B cell (primary cell): Measurements from ENCODE around the gene TMEM109. TPM values are rescaled to one million over a fixed set of nuclear protein-coding genes. Genes with fewer than 3 reads are reported as not detected.

Experiments
- ATAC-seq: fragments of 200-7000 bp; cut with Tn5 transposase; one replicate; pipeline ENCODE4 v1.10.0; 2021; ENCODE audit warnings: low read depth, mild to moderate bottlenecking, moderate number of reproducible peaks, moderate library complexity
- CTCF ChIA-PET: fragments of 350-600 bp; sonication (Branson Sonifier 250); formaldehyde crosslinking; loops from one replicate; lab custom pipeline; 2021; ENCODE audit warnings: antibody characterized with exemption, inconsistent platforms; lab: Charles Lee
- POLR2A ChIA-PET: fragments of 350-600 bp; sonication (Branson Sonifier 250); formaldehyde crosslinking; loops from one replicate; lab custom pipeline; 2021; ENCODE audit warnings: antibody characterized with exemption; lab: Charles Lee
- DNase-seq: peaks from one replicate; pipeline ENCODE4 v3.0.0; 2013
- H2AFZ ChIP-seq: 2 replicates; pipeline ENCODE4 v1.6.1; 2012; ENCODE audit warnings: mild to moderate bottlenecking, low read depth, low read length; ENCODE audit not compliant: insufficient read depth, poor library complexity, severe bottlenecking
- H3K27ac ChIP-seq, 2 donors: 1 replicate in 1 of 2; 2 replicates in 1 of 2; pipeline ENCODE4 v1.5.1; 2012 to 2013; ENCODE audit warnings: low read length in 2 of 2, mild to moderate bottlenecking in 2 of 2, moderate library complexity in 1 of 2
- H3K27me3 ChIP-seq, 4 experiments: fragments of 200-600 bp in 1 of 4; sonication (generic) in 1 of 4; replicated peaks in 1 of 4; 1 replicate in 2 of 4; 2 replicates in 2 of 4; pipeline versions ENCODE4 v1.6.1 to v1.7.0; 2013 to 2016; ENCODE audit warnings: low read length in 3 of 4, mild to moderate bottlenecking in 2 of 4, mixed read lengths in 1 of 4, moderate library complexity in 1 of 4; ENCODE audit not compliant: insufficient read depth in 4 of 4, control insufficient read depth in 3 of 4; ENCODE audit errors: control extremely low read depth in 1 of 4
- H3K36me3 ChIP-seq, 2 experiments: replicated peaks in 1 of 2; 1 replicate in 1 of 2; 2 replicates in 1 of 2; pipeline versions ENCODE4 v1.6.1 to v1.7.1; 2013; ENCODE audit warnings: low read length in 1 of 2; ENCODE audit not compliant: insufficient read depth in 2 of 2, control insufficient read depth in 1 of 2; ENCODE audit errors: control extremely low read depth in 1 of 2, extremely low read depth in 1 of 2
- H3K4me1 ChIP-seq, 2 donors: fragments of 200-600 bp in 1 of 2; sonication (generic) in 1 of 2; 1 replicate in 1 of 2; 2 replicates in 1 of 2; pipeline versions ENCODE4 v1.5.1 to v1.6.1; 2013 to 2017; ENCODE audit warnings: low read length in 2 of 2; ENCODE audit not compliant: control insufficient read depth in 2 of 2, insufficient read depth in 2 of 2
- H3K4me2 ChIP-seq: replicated peaks from 2 replicates; pipeline ENCODE3; 2012; ENCODE audit warnings: mild to moderate bottlenecking, low read depth, low read length; ENCODE audit not compliant: poor library complexity, severe bottlenecking
- H3K4me3 ChIP-seq, 5 experiments: fragments of 200-600 bp in 1 of 5; sonication (generic) in 1 of 5; 1 replicate in 3 of 5; 2 replicates in 2 of 5; pipeline versions ENCODE4 v1.5.1 to v1.7.0; 2011 to 2016; ENCODE audit warnings: low read length in 4 of 5, mild to moderate bottlenecking in 4 of 5, low read depth in 2 of 5, control low read depth in 1 of 5, moderate library complexity in 1 of 5; ENCODE audit not compliant: insufficient read depth in 1 of 5; ENCODE audit errors: control extremely low read depth in 1 of 5, extremely low read depth in 1 of 5
- H3K79me2 ChIP-seq: fragments of 200-600 bp; sonication (generic); one replicate; pipeline ENCODE4 v1.6.0; 2016; ENCODE audit warnings: low read length; ENCODE audit not compliant: control insufficient read depth, insufficient read depth
- H3K9ac ChIP-seq: fragments of 200-600 bp; sonication (generic); 2 replicates; pipeline ENCODE4 v1.6.1; 2017; ENCODE audit warnings: mild to moderate bottlenecking, low read length, moderate library complexity
- H3K9me3 ChIP-seq, 3 donors: one replicate each; pipeline versions ENCODE4 v1.6.1 to v1.7.1; 2013; ENCODE audit warnings: low read length in 2 of 3; ENCODE audit not compliant: control insufficient read depth in 2 of 3, insufficient read depth in 1 of 3; ENCODE audit errors: control extremely low read depth in 1 of 3
- H4K20me1 ChIP-seq: 2 replicates; pipeline ENCODE4 v1.6.0; 2012; ENCODE audit warnings: mild to moderate bottlenecking, low read length; ENCODE audit not compliant: insufficient read depth, control insufficient read depth, poor library complexity, severe bottlenecking
- H3K27ac Mint-ChIP-seq: one replicate; pipeline ENCODE4 v1.8.0; 2021; ENCODE audit warnings: mixed read lengths
- H3K27me3 Mint-ChIP-seq: one replicate; pipeline ENCODE4 v1.8.0; 2021; ENCODE audit warnings: mixed read lengths
- H3K4me1 Mint-ChIP-seq: one replicate; pipeline ENCODE4 v1.8.0; 2021; ENCODE audit warnings: mixed read lengths
- H3K4me3 Mint-ChIP-seq: one replicate; pipeline ENCODE4 v1.8.0; 2021; ENCODE audit warnings: mixed read lengths
- H3K9me3 Mint-ChIP-seq: one replicate; pipeline ENCODE4 v1.8.0; 2022; ENCODE audit warnings: mixed read lengths; ENCODE audit not compliant: insufficient read depth
- EZH2 ChIP-seq: IDR thresholded peaks from 2 replicates; pipeline ENCODE4 v1.6.1; 2012; ENCODE audit warnings: borderline replicate concordance, low read depth, mild to moderate bottlenecking, moderate library complexity, low read length; ENCODE audit not compliant: insufficient read depth, poor library complexity, severe bottlenecking
- whole genome bisulfite sequencing: methylation state at CpG from one replicate; pipeline ENCODE4 v1.1.5; 2013; ENCODE audit warnings: missing lambda C conversion rate; ENCODE audit not compliant: insufficient coverage; 5-methylcytosine and 5-hydroxymethylcytosine counted together
- intact Hi-C: fragments of 100-400 bp; cut with micrococcal nuclease; formaldehyde crosslinking; loops from one replicate; pipeline ENCODE4 v1.10.0; 2022
- polyA plus RNA-seq: library from polyadenylated mRNA; depleted of rRNA; stranded (reverse); fragments of >200 nt; gene quantifications from 2 replicates; pipeline ENCODE4 v1.2.3, GENCODE V29; 2012
- total RNA-seq, 2 donors: library from RNA; stranded (reverse); fragments of 120-200 nt in 1 of 2; gene quantifications; 1 replicate in 1 of 2; 2 replicates in 1 of 2; pipeline versions ENCODE4 v1.2.3 to v1.2.4, GENCODE V29; 2013 to 2022
- TF ChIP-seq, protein P1 (sequence below): fragments of 200-600 bp; IDR thresholded peaks from one replicate; pipeline ENCODE4 v1.8.0; 2022; ENCODE audit warnings: antibody characterized with exemption, mild to moderate bottlenecking

Gene TMEM109
- total and polyA plus RNA-seq, 2 donors (not counting 1 experiment from before 2014, with no cell fraction given), result 32.0 to 99.4 TPM

- Histone ChIP-seq H3K36me3 (peaks cover 0 to 8% of the 10 kb centered on the region in 2 experiments), H3K4me3 (no peak overlapping the region), H2AFZ (no peak overlapping the region), H3K79me2 (no peaks in the 10 kb centered on the region), H3K9ac (no peak overlapping the region), H3K4me1 (peaks cover 26 to 44% of the 10 kb centered on the region in 2 donors), H3K27ac (peak overlapping the region in 1 of 2 donors; percentile 7), H4K20me1 (no peaks in the 10 kb centered on the region), H3K27me3 (no peaks in the 10 kb centered on the region), H3K9me3 (no peaks in the 10 kb centered on the region), H3K4me2 (no peak overlapping the region)
- Mint-ChIP-seq H3K9me3 (no peaks in the 10 kb centered on the region), H3K4me3 (no peak overlapping the region), H3K27ac (peak overlapping the region; percentile 91), H3K4me1 (peaks cover 46% of the 10 kb centered on the region), H3K27me3 (no peaks in the 10 kb centered on the region)
- TF ChIP-seq EZH2, result no peak
- CTCF ChIA-PET, result interaction anchor here (2.9 to 5.7 kb wide), 3 partner anchors 12 to 33 kb away, joined by 10 to 55 read pairs (median 12); partner anchors contain the start of gene TMEM109
- no peak for DNase-seq
- POLR2A ChIA-PET, result interaction anchor here (2.2 to 11.4 kb wide), 2 partner anchors 17 to 19 kb away, joined by 14 to 96 read pairs; partner anchors contain the start of genes SLC15A3 and TMEM109
- ATAC-seq, result no peak
- intact Hi-C loops, result no loop called here
- 91% methylated on average over 34 of the region's 37 CpGs for WGBS
These were observed 19.6 kb downstream of the TMEM109 start for GRCh38 chr11:60933416-60934123.

DNA sequence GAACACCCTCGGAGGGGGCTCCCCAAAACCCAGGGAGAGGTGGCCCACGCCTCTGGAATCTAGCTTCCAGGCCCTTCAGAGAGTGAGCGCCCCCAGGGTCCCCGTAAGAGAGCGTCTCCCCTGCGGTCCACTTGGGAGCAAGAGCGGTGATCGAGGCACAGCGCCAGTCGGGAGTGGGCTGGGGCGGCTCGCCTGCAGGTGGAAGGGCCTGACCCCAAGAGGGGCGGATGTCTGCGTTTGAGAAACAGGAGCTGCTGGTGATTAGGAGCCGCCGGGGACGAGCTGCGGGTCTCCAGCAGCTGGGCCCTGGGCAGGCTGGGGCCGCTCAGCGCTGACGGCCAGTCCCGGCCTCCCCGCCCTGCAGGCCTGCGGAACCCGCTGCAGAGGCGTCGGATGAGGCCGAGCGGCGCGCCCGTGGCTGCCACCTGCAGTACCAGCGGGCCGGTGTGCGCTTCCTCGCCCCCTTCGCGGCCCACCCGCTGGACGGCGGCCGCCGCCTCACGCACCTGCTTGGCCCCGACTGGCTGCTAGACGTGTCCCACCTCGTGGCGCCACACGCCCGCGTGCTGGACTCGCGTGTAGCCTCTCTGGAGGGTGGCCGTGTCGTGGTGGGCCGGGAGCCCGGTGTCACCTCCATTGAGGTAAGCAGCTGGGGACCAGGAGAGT lies 20.3 kb downstream of the TMEM109 start:
- 91% methylated on average over 56 of the region's 57 CpGs for WGBS
- POLR2A ChIA-PET, result interaction anchor here (11.4 kb wide), 1 partner anchor 17 kb away, joined by 96 read pairs; the partner anchor contains the start of gene TMEM109
- CTCF ChIA-PET, result interaction anchor here (1.2 to 5.7 kb wide), 3 partner anchors 12 to 36 kb away, joined by 4 to 55 read pairs (median 10); partner anchors contain the start of gene TMEM109

More for the DNA sequence above, 20.3 kb downstream of the TMEM109 start:
- Histone ChIP-seq H3K9me3 (no peaks in the 10 kb centered on the region), H3K4me3 (no peak overlapping the region), H4K20me1 (peaks cover 2% of the 10 kb centered on the region), H3K9ac (no peak overlapping the region), H3K36me3 (peaks cover 0 to 13% of the 10 kb centered on the region in 2 experiments), H3K79me2 (no peaks in the 10 kb centered on the region), H3K27me3 (no peaks in the 10 kb centered on the region), H3K4me2 (no peak overlapping the region), H3K27ac (no peak overlapping the region), H2AFZ (no peak overlapping the region), H3K4me1 (peaks cover 26 to 44% of the 10 kb centered on the region in 2 donors)
- H3K4me3 Mint-ChIP-seq, result no peak overlapping the region
- H3K27ac Mint-ChIP-seq, result peak overlapping the region; percentile 87
- H3K4me1 Mint-ChIP-seq, result peaks cover 46% of the 10 kb centered on the region
- DNase-seq (no peak), ATAC-seq (no peak)
- no peaks in the 10 kb centered on the region for H3K9me3 Mint-ChIP-seq
- TF ChIP-seq, protein P1, sequence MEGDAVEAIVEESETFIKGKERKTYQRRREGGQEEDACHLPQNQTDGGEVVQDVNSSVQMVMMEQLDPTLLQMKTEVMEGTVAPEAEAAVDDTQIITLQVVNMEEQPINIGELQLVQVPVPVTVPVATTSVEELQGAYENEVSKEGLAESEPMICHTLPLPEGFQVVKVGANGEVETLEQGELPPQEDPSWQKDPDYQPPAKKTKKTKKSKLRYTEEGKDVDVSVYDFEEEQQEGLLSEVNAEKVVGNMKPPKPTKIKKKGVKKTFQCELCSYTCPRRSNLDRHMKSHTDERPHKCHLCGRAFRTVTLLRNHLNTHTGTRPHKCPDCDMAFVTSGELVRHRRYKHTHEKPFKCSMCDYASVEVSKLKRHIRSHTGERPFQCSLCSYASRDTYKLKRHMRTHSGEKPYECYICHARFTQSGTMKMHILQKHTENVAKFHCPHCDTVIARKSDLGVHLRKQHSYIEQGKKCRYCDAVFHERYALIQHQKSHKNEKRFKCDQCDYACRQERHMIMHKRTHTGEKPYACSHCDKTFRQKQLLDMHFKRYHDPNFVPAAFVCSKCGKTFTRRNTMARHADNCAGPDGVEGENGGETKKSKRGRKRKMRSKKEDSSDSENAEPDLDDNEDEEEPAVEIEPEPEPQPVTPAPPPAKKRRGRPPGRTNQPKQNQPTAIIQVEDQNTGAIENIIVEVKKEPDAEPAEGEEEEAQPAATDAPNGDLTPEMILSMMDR, result no peak
- no peak for TF ChIP-seq EZH2
- H3K27me3 Mint-ChIP-seq, result no peaks in the 10 kb centered on the region
- intact Hi-C loops, result no loop called here
